NCI-H2081 treated with DMSO at 0.1 percent for 48 hours (cell line): ENCODE data around the gene ARHGAP33.

Experiments used
- DNase-seq: peaks from one replicate; lab custom pipeline; 2025; lab: John Stamatoyannopoulos, UW

The ARHGAP33 gene

DNA sequence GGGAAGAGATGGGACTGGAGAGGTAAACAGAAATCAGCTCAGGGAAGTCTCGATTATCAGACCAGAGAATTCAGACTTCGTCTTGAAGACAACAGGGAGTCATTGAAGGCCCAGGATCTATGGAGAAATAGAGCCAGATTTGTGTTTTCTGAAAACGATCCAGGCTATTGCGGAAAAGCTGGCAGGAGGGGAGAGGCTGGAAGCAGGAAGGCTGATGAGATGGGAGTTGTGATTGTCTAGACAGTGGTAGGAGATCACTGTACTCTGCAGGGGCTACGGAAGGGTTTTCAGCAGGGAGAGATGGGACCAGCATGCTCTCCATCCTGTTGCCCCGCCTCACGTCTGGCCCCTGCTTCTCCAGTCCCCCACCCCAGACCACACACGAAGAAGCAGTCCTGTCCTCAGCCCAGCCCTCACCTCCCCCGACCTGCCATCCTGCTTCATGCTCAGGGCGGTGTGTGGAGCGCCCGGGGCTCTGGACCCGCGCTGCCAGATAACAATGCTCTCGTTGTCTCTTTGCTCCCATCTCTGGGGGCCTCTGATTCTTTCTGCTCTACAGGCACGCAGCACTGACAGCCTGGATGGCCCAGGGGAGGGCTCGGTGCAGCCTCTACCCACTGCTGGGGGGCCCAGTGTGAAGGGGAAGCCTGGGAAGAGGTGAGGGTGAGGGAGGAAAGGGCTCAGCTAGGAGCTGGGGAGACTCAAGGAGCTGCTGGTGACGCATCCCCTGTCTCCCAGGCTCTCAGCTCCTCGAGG, 1.9 kb downstream of the ARHGAP33 start:
- no peak for DNase-seq

DNA sequence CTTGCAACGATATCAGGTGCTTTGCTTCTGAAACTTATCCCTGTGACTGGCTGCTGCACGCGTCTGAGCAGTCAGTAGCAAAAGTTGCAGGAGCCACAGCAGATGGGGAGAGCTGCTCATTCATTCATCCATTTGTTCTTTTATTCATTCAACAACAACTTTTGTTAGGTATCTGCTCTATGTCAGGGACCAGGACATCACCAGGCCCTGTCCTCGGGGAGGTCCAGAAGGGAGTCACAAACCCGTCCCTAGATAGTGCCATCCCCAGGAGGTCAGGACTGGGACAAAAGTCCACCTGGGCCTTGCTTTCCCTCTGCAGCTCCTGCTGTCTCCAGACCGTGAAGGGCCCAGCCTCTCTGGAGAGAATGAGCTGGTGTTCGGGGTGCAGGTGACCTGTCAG, 2.6 kb downstream of the ARHGAP33 start:
- DNase-seq = no peak

DNA sequence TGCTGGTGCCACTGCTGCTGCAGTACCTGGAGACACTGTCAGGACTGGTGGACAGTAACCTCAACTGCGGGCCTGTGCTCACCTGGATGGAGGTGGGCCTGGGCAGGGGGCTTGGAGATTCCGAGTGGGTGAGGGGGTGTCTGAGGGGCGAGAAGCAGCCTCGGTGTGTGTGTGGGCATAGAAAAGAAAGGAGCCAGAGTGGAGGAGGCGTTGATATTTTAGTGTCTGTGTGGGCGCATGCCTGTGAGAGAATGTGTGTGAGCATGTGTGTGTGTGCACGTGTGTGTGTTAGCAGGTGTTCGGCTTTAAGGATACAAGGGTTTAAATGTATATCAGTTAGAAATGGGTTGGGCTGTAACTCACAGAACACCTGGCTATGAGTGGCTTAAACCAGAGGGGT, 3.7 kb downstream of the ARHGAP33 start:
- no peak for DNase-seq

DNA sequence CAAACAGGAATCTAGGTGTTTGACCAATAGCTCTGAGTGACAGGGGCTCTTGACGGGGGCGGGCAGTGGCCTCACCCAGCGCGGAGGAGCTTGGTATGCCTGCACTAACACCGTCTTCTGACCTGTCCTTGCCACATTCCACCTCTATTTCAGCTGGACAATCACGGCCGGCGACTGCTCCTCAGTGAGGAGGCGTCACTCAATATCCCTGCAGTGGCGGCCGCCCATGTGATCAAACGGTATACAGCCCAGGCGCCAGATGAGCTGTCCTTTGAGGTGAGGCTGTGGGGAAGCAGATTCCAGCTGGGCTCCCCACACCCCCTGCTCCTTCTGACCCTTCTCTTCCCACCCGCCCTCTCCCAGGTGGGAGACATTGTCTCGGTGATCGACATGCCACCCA, 4.7 kb downstream of the ARHGAP33 start:
- DNase-seq = no peak

DNA sequence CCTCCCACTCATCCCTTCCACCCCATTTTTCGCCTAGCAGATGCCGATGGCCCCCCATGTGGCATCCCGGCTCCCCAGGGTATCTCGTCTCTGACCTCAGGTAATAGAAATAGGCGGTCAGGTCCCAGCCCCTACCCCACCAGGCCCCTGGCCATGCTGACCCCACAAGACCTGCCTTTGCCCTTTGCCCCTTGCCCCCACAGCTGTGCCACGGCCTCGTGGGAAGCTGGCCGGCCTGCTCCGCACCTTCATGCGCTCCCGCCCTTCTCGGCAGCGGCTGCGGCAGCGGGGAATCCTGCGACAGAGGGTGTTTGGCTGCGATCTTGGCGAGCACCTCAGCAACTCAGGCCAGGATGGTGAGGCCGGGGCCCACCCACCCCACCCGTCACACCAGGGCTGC, 5.4 kb downstream of the ARHGAP33 start:
- no peak for DNase-seq

DNA sequence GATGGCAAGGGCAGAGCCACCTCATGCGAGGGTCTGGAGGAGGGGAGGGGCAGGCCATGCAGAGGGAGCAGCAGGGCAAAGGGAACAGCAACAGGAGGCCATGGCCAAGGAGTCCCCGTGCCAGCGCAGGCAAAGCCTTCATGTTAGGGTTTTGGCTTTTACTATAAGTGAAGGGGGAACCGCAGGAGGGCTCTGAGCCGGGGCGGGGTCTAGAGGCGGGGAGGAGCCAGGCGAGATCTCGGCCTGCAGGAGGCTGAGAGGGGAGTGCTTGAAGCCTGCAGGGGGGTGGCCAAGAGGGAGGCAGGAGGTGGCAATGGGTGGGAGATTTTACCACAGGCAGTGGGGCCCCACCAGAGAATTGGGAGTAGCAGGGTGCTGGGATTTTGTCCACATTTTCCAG, 6.3 kb downstream of the ARHGAP33 start:
- DNase-seq = no peak

DNA sequence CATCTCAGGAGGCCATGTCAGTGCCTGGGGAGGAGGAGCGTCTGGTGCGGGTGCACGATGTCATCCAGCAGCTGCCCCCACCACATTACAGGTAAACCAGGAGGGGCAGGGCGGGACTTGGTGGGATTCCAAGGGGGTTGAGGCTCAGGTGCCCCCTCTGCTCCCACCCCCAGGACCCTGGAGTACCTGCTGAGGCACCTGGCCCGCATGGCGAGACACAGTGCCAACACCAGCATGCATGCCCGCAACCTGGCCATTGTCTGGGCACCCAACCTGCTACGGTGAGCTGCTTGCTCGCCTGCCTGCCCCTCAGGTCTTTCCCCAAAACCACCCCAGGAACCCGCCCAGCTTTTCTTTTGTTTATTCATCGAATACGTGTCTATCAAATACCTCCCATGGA, 7.2 kb downstream of the ARHGAP33 start:
- no peak for DNase-seq

DNA sequence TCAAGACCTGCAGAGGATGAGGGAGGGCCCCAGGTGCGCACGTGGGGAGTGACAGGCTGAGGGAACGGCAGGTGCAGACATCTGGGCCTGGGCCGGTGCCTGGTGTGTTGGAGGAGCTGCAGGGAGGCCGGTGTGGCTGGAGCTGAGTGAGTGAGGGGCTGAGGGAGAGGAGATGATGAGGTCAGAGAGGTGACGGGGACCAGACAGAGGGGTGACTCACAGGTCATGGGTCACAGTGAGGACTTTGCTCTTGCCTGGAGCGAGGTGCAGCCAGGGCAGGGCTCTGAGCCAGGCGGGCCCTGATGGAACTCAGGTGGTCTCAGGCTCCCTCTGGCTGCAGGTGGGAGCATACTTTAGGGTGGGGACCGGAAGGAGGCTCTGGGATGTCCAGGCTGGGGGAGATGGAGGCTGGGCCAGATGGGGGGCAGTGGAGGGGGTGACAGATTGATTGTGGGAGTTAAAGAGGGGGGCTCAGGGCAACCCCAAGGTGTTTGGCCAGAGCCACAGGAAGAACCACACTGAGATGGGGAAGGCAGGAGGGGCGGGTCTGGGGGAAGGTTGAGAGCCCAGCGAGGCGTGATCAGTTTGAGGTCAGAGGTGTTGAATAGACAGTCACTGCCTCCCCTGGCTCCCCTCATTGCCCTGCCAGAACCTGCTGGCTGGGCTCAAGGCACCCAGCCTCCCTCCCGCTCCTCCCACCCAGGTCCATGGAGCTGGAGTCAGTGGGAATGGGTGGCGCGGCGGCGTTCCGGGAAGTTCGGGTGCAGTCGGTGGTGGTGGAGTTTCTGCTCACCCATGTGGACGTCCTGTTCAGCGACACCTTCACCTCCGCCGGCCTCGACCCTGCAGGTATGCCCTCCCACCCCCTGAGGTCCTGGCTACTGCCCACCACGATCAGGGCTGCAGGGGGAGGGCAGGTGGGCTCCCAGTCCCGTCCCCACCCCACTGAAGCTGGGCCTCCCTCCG, 8.4 kb downstream of the ARHGAP33 start:
- no peak for DNase-seq

DNA sequence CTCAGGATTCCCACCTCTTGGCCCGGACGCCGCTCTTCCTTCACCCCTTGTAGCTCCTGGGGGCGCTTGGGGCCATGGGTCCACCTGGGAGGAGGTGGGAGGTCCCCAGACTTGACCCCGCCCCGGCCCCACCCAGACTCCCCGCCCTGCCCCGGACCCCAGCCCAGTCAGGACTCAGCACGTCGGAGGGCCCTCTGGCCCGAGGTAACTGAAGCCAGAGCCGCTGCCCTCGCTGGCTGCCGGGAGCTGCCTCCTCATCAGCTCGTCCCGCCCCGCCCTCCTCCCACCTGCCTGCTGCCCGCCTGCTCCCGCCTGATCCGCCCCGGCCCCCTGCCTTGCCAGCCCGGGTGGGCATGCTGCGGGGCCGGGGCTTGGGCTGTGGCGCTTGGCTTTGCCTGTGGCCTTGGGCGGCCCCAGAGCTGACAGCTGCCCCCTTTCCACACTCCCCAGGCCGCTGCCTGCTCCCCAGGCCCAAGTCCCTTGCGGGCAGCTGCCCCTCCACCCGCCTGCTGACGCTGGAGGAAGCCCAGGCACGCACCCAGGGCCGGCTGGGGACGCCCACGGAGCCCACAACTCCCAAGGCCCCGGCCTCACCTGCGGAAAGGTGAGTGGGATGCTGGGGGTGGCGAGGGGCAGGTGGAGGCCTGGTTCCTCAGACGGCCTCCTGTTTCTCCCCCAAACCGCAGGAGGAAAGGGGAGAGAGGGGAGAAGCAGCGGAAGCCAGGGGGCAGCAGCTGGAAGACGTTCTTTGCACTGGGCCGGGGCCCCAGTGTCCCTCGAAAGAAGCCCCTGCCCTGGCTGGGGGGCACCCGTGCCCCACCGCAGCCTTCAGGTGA, 9.4 kb downstream of the ARHGAP33 start:
- DNase-seq = no peak

DNA sequence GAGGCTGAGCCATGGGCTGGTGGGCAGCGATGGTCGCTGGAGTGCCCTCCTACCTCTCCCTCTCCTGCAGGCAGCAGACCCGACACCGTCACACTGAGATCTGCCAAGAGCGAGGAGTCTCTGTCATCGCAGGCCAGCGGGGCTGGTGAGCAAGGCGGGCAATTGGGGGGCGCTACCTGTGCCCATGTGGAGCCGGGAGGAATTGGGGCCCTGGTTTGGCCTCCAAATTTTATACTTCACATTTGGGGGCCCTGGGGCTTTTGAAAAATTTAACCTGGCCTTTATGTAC, 9.9 kb downstream of the ARHGAP33 start:
- no peak for DNase-seq

DNA sequence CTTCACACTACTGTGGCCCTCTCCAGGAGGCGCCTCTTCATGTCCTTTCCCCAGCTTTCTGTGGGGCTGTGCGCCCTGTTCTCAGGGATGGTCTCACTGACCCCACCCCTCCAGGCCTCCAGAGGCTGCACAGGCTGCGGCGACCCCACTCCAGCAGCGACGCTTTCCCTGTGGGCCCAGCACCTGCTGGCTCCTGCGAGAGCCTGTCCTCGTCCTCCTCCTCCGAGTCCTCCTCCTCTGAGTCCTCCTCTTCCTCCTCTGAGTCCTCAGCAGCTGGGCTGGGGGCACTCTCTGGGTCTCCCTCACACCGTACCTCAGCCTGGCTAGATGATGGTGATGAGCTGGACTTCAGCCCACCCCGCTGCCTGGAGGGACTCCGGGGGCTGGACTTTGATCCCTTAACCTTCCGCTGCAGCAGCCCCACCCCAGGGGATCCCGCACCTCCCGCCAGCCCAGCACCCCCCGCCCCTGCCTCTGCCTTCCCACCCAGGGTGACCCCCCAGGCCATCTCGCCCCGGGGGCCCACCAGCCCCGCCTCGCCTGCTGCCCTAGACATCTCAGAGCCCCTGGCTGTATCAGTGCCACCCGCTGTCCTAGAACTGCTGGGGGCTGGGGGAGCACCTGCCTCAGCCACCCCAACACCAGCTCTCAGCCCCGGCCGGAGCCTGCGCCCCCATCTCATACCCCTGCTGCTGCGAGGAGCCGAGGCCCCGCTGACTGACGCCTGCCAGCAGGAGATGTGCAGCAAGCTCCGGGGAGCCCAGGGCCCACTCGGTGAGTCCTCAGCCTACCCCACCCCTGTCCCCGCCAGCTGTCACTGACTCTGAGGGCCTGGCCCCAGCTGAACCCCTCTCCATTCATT, 11.2 kb downstream of the ARHGAP33 start:
- DNase-seq = no peak

DNA sequence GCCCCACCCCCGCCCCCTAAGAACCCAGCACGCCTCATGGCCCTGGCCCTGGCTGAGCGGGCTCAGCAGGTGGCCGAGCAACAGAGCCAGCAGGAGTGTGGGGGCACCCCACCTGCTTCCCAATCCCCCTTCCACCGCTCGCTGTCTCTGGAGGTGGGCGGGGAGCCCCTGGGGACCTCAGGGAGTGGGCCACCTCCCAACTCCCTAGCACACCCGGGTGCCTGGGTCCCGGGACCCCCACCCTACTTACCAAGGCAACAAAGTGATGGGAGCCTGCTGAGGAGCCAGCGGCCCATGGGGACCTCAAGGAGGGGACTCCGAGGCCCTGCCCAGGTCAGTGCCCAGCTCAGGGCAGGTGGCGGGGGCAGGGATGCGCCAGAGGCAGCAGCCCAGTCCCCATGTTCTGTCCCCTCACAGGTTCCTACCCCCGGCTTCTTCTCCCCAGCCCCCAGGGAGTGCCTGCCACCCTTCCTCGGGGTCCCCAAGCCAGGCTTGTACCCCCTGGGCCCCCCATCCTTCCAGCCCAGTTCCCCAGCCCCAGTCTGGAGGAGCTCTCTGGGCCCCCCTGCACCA, 11.9 kb downstream of the ARHGAP33 start:
- no peak for DNase-seq

DNA sequence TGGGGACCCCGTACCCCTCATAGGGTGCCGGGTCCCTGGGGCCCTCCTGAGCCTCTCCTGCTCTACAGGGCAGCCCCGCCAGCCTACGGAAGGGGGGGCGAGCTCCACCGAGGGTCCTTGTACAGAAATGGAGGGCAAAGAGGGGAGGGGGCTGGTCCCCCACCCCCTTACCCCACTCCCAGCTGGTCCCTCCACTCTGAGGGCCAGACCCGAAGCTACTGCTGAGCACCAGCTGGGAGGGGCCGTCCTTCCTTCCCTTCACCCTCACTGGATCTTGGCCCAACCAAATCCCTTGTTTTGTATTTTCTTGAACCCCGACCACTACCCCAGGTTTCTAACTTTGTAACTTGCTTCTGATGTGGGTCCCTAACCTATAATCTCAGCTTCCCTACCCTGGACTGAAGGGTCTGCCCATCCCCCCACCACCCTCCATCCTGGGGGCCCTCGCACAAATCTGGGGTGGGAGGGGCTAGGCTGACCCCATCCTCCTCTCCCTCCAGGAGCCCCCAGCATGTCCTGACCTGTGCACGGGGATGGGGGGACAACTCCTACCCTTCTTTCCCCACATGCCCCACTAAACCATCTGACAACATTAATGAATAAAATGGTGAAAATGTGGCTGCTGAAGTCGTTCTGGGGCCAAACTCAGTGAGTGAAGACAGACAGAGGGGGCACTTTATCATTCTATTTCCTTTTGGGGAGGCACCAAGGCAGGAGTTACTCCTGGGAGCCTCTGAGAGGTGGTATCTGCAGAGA, 13.0 kb downstream of the ARHGAP33 start:
- DNase-seq = no peak

DNA sequence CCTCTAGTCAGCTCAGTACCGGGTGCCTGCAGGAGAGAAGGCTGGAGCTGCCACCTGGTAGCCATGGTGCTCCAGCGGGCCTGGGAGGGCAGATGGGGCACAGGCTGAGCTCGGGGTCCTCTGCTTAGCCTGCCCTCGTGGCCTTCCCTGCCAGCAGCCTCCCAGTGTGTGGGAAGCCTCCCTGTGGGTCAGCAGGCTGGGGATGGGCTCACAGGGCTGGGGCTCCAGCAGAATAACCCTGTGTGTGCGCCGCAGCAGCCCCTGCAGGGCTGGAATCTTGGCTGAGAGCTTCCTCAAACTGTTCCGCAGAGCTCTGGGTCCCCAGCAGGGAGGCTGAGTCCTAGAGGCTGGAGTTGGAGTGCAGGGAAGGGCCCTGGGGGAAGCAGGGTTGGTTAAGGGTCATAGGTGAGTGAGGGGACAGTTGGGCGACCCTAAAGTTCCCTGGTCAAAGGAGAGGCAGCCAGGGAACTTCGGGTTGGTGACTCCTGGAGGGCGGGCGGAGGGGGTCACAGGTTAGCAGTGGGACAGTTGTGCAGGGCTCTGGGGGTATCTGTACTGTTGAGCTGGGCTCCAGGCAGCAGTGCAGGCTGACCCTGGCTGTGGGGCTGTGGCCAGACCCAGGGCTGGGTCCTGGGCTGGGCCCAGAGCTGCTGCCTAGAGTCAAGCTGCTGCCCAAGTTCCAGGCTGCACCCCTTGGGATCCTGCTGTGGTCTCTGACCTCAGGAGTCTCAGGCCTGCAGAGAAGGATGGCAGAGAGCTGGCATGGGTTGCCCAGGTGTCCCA, 14.0 kb downstream of the ARHGAP33 start:
- DNase-seq = no peak

DNA sequence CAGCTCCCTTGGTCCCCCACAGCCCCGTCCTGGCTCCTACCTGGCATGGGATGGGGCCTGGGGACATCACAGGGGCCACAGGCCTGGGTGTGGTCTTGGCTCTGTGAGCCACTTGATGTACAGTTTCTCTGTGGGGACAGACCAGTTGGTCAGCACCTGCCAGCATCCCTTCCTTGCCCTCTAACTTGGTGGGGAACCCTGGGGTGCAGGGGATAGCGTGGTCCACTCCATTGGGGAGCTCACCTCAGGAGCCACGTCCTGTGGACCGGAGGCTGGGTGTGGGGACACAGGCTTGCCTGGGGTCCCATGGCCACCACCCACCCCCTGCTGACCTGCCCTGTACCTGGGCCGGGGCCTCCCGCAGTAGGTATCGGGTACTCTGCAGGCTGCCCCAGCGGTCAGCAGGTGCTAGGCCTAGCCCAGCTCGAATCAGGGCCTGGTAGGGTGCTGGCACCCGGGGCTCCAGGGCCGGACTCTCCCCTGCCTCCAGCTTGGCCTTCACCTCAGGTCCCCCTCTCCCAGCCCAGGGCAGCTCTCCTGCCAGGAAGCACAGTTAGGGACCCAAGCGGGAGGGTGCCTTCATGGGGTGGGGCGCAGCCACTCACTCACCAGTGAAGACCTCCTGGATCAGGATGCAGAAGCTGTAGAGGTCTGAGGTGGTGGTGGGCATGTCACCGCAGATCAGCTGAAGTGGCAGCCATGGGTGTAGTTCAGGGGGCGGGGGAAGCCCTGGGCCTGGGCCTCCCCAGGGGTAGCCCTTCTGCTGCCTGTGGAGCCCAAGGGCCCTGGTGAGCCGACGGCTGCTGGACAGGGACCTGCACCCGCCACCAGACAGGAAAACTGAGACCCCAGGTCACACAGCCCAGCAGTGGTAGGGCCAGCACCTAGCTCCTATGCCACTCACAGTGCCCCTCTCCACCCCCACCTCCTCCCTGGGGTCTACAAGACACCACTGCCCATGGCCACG, 14.9 kb downstream of the ARHGAP33 start:
- no peak for DNase-seq

DNA sequence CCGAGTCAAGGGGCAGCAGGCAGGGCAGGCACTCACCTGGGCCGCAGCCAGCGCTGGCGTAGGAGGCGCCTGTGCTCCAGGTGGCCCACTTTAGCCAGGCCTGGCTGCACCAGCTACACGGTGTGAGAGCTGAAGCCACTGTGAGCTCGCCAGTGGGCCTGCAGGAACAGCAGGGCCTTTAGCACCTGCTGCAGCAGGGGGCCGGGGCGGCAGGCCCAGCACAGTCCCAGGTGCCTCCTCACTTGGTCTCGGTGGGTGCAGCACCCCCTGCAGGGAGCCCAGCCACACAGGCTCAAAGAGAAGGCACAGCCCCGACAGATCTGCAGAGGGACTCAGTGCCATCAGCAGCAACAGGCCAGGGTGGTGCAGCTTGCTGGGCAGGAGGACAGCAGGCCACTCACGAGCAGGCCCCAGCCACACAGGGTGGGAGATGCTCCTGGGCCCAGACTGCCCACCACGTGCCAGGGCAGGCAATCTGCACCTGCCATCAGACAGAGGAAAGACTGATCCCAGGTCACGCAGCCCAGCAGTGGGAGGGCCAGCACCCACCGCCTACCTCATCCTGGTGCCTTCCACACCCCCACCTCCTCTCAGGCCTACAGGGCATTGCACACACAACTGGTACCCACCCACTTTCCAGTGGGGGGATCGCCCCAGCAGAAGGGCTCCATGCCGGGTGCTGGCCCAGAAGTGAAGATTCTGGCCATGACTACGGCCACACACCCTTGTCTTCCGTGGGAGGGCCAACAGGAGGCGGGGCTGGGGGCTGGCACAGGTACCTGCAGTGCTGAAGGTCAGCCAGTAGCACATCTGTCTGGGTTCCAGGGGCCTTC, 15.8 kb downstream of the ARHGAP33 start:
- DNase-seq = no peak

DNA sequence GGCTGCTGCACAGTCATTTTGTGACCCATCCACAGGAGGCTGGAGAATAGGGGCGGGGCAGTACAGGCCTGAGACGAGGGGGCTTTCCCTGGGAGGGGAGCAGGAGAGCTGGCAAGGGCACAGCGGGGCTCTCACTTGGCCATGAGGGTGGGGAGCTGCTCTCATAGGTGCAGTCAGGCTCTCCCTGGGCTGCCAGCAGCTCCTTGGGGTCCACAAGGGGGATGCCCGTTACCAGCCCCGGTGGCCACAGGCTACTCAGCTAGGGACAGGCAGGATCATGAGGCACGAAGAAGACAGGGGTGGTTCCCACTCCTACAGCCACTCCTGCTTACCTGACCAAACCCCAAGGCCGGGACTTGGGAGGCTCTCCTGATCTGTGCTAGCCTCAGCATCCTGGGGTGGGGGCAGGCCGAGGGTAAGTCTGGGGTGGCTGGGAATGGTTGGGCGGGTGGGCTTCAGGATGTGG, 16.5 kb downstream of the ARHGAP33 start:
- DNase-seq = no peak
